HG03095 (cell line): ENCODE measurements around the gene C7orf25.

ENCODE experiments used
- ATAC-seq: cut with Tn5 transposase; IDR thresholded peaks from one replicate; pipeline ENCODE4 v1.9.1; 2021; ENCODE audit warnings: moderate library complexity; ENCODE audit not compliant: unreplicated experiment

Gene C7orf25

DNA sequence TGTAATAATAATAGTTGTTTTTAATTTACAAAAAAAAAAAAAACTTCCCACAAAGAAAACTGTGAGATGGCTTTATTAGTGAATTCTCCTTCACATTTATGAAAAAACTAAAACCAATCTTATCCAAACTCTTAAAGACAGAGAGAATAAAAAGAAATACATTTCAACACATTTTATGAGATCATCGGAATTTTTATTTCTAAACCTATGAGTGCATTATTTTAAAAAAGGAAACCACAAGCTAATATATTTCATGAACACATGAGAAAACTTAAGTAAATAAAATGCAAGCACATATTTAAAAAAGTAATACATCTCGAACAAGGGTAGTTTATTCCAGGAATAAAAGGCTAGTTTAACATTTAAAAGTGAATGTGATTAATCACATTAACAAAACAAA is 31.5 kb downstream of the C7orf25 start:
- ATAC-seq = no peak

DNA sequence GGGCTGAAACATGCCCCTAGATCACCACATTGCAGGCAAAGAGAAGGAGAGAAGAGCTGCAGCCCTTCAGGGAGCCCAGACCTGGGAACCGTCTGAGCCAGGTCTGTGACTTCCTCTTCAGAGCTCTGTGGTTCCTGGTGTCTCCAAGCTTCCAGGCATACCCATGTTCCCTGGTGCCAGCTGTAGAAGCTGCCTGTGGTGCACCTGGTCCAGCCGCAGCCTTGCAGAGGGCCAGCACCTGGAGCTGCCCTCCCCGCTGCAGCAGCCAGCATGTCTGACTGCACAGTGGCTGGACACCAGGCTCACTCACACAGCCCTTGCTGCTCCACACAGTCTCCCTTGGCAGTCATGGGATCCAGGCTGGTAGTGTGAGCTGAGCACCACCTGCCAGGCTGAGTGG is 33.6 kb downstream of the C7orf25 start:
- no peak for ATAC-seq

DNA sequence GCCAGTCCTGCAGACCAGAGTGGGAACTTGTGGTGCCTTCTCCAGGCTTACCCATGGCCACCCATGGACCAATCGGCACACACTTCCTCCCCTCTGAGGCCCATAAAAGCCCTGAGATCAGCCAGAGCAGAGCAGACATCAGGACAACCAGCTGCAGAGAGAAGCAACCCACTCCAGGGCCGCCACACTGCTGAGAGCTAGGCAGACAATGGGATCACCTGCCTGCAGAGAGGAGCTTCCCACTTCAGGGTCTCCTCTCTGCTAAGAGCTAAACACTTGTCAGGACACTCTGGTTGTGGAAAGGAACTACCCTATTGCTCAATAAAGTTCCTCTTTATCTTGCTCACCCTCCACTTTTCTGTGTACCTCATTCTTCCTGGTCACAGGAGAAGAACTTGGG is 34.0 kb downstream of the C7orf25 start:
- ATAC-seq = no peak

DNA sequence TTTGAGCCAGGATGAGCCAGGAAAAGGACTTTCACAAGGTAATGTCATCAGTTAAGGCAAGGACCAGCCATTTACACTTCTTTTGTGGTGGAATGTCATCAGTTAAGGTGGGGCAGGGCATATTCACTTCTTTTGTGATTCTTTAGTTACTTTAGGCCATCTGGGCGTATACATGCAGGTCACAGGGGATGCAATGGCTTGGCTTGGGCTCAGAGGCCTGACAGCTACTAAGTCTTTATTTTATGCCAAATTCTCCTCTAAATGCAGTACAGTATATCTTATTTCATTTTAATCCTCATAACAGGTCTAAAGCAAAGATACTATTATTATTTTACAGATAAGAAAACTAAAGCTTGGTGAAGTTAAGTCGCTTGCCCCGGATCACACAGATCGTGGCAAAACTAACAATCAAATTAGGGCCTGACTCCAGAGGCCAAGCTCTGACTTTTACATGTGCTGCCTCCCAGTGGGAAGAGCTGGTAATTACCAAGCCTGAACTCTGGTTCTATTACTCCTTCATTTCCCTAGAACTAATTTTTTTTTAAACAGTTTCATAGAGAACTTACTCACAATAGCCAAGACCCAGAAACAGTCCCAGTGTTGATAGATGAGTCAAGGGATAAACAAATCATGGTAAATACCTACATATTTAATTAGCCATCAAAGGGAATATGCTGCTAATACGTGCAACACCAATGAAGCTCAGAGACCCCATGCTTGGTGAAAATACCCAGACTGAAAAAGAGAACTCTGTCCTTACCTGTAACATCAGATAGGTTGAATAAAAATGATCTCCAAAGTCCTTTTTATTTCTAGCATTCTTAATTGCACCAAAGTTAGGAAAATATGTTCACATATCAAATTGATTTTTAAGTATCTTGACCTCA is 35.4 kb downstream of the C7orf25 start:
- no peak for ATAC-seq

DNA sequence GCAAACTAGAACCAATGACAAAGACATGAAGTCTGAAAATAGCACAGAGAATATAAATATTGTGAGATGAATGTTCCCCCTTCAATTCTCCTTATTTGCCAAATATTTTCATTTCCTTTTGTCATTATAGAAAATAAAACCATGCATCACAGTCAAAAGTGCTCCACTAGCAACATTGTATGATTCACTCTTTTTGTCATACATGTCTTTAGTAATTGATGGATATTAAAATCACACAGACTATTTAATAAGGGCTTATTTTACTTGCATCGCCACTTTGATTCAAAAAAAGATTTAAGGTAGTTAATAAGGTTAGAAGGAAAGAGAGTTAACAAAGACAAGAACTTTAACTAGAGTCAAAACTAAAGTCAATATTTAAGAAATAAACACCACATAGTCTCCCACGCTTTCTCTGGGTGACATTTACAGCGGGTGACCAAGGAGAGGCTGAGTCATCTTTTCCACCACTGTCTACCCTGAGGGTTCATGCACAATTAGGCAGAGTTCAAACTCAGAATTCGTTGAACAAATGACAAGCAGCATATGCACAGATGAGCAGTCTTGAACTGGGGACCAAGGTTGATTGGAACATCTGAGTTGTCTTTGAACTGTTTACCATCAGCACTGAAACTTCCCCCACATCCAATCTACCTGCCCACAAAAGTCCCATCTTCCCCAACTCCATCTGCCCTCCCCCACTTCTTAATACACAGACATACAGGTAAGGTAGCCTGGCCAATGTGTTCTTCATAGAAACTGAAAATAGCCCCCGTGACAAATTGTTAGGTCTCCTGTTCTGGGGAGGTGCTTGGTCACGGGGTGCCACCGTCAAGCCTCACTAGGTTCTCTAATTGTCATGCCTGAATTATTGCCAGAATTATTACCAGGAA is 42.5 kb downstream of the C7orf25 start:
- ATAC-seq = peak; percentile 97

DNA sequence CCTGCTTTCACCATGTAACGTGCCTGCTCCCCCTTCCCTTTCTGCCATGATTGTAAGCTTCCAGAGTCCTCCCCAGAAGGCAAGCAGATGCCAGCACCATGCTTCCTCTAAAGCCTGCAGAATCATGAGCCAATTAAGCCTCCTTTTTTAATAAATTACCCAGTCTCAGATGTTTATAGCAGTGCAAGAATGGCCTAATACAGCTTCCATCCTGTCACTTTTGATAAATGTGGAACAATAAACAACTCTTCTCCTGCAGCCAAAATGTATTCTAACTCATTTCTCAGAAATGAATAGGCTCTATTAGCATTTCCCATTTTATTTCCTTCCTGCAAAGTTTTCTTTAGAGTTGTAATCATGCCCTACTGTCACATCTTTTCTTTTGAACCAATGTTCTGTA is 43.4 kb downstream of the C7orf25 start:
- ATAC-seq = no peak
